Ascending aorta (tissue), 2 donors: ENCODE measurements around the gene SMPD2. TPM values are rescaled to one million over a fixed set of nuclear protein-coding genes. Genes with fewer than 3 reads are reported as not detected.

Source experiments
- DNase-seq, 2 donors: peaks; one replicate each; pipeline ENCODE4 v3.0.0-alpha.2; 2019; ENCODE audit warnings: low spot score in 2 of 2
- H3K27ac ChIP-seq, 2 donors: fragments of 200-600 bp; sonication (generic); one replicate each; pipeline ENCODE4 v1.5.1; 2016 to 2017; ENCODE audit warnings: mild to moderate bottlenecking in 1 of 2
- H3K27me3 ChIP-seq: fragments of 200-600 bp; sonication (generic); one replicate; pipeline ENCODE4 v1.5.1; 2017
- H3K36me3 ChIP-seq, 2 donors: fragments of 200-600 bp; sonication (generic); one replicate each; pipeline ENCODE4 v1.5.1; 2016
- H3K4me1 ChIP-seq, 2 donors: fragments of 200-600 bp; sonication (generic); one replicate each; pipeline ENCODE4 v1.5.1; 2016 to 2017; ENCODE audit warnings: mild to moderate bottlenecking in 1 of 2
- H3K4me3 ChIP-seq, 2 donors: fragments of 200-600 bp; sonication (generic); one replicate each; pipeline ENCODE4 v1.5.1; 2016 to 2017; ENCODE audit warnings: mild to moderate bottlenecking in 1 of 2
- H3K9me3 ChIP-seq, 2 donors: fragments of 200-600 bp; sonication (generic); one replicate each; pipeline ENCODE4 v1.5.1; 2016
- intact Hi-C: fragments of 100-400 bp; cut with DNase I; formaldehyde crosslinking; loops from one replicate; pipeline ENCODE4 v1.15.1; 2023
- total RNA-seq: library from RNA; depleted of rRNA; stranded (reverse); fragments of >200 nt; gene quantifications from one replicate; pipeline ENCODE4 v1.1.0, GENCODE V29; 2016
- TF ChIP-seq, protein P1 (sequence below), 3 experiments: fragments of 200-600 bp in 2 of 3; fragments of 450-650 bp in 1 of 3; sonication (generic) in 2 of 3; IDR thresholded peaks; one replicate each; pipeline ENCODE4 v1.5.1; 2016 to 2019; ENCODE audit warnings: antibody characterized with exemption in 3 of 3, mild to moderate bottlenecking in 1 of 3, moderate library complexity in 1 of 3

Gene SMPD2, protein sequence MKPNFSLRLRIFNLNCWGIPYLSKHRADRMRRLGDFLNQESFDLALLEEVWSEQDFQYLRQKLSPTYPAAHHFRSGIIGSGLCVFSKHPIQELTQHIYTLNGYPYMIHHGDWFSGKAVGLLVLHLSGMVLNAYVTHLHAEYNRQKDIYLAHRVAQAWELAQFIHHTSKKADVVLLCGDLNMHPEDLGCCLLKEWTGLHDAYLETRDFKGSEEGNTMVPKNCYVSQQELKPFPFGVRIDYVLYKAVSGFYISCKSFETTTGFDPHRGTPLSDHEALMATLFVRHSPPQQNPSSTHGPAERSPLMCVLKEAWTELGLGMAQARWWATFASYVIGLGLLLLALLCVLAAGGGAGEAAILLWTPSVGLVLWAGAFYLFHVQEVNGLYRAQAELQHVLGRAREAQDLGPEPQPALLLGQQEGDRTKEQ
- 14.2 TPM for total RNA-seq

DNA sequence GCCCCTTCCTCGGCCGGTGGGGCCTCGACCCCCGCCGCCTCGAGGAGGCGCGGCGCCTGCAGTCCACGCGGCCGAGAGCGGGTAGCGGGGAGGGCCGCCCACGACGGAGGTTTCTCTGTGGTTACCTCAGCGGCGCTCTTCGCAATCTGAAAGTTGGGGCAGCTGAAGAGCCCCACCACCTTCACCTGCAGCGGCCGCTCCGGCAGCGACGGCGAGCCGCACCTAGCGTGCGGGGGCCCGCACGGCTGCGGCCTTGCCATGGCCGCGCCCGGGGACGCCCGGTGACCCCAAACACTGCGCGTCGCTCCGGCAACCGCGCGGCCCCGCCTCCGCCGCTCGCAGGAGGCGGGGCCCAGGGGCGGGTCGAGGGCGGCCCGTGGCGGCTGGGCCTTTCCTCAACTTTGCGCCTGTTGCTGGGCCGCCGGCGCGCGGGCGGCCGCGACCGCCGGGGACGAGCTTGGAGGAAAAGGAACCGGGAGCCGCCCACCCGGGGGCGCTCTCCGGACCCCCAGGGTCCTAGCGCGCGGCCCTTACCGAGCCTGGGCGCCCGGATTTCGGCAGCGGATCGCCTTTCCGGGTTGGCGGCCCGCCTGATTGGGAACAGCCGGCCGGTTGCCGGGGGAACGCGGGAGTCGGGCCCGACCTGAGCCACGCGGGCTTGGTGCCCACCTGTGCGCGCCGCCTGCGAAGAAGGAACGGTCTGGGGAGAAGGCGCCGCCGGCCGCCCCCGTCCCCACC, at the start of gene SMPD2, which contains the start of gene PPIL6:
Gene SMPD2 (plus strand): TSS at position 394 of the 738 bp plus-strand sequence. CDS start 398 bp downstream, outside the sequence.
Gene PPIL6 (minus strand): TSS at position 298 of the 738 bp plus-strand sequence. CDS start 38 bp downstream, at position 260.
- Histone ChIP-seq H3K36me3 (peaks cover 13 to 16% of the 10 kb centered on the region in 2 donors), H3K27me3 (no peaks in the 10 kb centered on the region), H3K27ac (peak within 1 kb of the TSS; percentile 77 to 81), H3K4me1 (peaks cover 0 to 10% of the 10 kb centered on the region in 2 donors), H3K9me3 (no peaks in the 10 kb centered on the region), H3K4me3 (peak within 1 kb of the TSS; percentile 70 to 84)
- TF ChIP-seq, protein P1, sequence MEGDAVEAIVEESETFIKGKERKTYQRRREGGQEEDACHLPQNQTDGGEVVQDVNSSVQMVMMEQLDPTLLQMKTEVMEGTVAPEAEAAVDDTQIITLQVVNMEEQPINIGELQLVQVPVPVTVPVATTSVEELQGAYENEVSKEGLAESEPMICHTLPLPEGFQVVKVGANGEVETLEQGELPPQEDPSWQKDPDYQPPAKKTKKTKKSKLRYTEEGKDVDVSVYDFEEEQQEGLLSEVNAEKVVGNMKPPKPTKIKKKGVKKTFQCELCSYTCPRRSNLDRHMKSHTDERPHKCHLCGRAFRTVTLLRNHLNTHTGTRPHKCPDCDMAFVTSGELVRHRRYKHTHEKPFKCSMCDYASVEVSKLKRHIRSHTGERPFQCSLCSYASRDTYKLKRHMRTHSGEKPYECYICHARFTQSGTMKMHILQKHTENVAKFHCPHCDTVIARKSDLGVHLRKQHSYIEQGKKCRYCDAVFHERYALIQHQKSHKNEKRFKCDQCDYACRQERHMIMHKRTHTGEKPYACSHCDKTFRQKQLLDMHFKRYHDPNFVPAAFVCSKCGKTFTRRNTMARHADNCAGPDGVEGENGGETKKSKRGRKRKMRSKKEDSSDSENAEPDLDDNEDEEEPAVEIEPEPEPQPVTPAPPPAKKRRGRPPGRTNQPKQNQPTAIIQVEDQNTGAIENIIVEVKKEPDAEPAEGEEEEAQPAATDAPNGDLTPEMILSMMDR (IDR thresholded peaks at IDR 0.05), result peak; percentile 25 to 39 (median 32)
- intact Hi-C loops, result loop anchor here (1.0 to 5.0 kb wide), 6 partner anchors 15 to 346 kb away; partner anchors contain the start of genes AK9, CD164, CEP57L1 and FIG4
- peak in 1 of 2 donors; percentile 93 for DNase-seq

DNA sequence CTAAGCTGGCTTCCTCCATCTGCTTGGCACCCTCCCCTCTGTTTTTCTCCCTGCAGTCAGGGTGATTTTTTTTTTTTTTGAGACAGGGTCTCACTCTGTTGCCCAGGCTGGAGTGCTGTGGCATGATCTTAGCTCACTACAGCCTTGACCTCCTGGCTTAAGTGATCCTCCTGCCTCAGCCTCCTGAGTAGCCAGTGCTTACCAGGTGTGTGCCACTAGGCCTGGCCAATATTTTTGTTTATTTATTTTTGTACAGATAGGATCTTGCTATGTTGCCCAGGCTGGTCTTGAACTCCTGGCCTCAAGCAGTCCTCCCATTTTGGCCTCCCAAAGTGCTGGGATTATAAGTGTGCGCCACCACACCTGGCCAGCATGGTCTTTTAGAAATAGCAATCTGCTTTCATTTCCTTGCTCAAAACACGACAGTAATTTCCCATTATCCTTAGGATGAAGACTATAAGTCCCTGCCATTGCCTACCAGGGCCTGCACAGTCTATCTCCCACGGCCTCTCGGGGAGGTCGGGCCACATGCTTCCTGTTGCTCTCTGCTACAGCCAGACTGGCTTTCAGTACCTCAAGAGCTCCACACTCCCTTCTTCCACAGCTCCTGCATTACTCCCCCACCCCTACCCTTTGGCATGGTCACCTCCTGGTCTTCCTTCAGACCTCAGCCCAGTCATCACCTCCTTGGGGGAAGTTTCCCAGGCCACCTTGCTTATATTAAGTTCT, 47.2 kb upstream of the SMPD2 start:
- DNase-seq, result no peak
- Histone ChIP-seq H3K4me1 (no peaks in the 10 kb centered on the region), H3K4me3 (no peak overlapping the region), H3K36me3 (no peaks in the 10 kb centered on the region), H3K9me3 (no peaks in the 10 kb centered on the region), H3K27ac (no peak overlapping the region), H3K27me3 (no peaks in the 10 kb centered on the region)
- intact Hi-C loops, result no loop called here
- TF ChIP-seq, protein P1 (IDR thresholded peaks at IDR 0.05), result no peak

DNA sequence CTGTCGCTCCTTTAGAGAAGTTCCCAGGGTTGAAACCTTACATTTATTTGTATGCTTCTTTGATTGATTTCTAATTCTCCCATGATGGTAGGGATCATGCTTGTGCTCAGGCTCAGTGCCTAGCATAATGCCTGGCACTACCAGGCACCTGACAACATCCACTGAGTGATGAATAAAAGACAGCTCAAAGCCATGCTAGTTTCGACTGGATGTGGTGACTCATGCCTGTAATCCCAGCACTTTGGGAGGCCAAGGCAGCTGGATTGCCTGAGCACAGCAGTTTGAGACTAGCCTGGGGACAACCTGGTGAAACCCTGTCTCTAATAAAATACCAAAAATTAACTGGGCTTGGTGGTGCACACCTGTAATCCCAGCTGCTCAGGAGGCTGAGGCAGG, 46.6 kb upstream of the SMPD2 start:
- Histone ChIP-seq H3K4me1 (no peaks in the 10 kb centered on the region), H3K27me3 (no peaks in the 10 kb centered on the region), H3K9me3 (no peaks in the 10 kb centered on the region), H3K36me3 (no peaks in the 10 kb centered on the region), H3K4me3 (no peak overlapping the region), H3K27ac (no peak overlapping the region)
- TF ChIP-seq, protein P1 (IDR thresholded peaks at IDR 0.05), result no peak
- DNase-seq, result no peak
- intact Hi-C loops, result no loop called here

DNA sequence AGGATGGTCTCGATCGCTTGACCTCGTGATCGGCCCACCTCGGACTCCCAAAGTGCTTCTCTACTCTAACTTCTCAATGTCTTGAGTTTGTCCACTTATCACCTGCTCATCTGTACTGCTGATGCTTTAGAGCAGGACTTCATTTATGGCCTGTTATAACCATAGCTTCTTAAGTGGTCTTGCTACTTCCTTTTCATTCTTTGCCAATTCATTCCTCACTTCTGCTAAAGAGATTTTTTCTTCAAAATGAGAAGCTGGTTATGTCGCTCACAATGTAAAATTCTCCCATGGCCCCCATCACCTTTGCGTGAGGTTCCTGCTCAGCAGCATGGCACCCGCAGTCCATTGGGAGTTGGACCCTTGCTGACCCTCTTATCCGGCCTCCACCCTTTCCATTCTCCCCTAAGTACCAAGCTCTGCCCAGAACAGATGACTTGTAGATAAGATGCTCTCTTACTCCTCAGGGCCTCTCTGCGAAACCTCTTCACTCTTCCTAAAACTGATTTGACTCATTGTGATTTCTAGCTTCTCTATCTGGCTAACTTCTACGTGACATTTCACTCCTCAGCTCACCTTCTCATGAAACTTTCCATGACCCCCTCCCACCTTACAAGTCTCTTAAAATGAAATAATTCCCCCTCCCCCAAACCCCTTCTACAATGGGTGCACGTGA, 44.3 kb upstream of the SMPD2 start:
- TF ChIP-seq, protein P1 (IDR thresholded peaks at IDR 0.05), result no peak
- intact Hi-C loops, result no loop called here
- no peaks in the 10 kb centered on the region for H3K36me3 ChIP-seq
- no peaks in the 10 kb centered on the region for H3K4me1 ChIP-seq
- H3K27ac ChIP-seq, result no peak overlapping the region
- H3K27me3 ChIP-seq, result no peaks in the 10 kb centered on the region
- no peaks in the 10 kb centered on the region for H3K9me3 ChIP-seq
- no peak for DNase-seq
- H3K4me3 ChIP-seq, result no peak overlapping the region

DNA sequence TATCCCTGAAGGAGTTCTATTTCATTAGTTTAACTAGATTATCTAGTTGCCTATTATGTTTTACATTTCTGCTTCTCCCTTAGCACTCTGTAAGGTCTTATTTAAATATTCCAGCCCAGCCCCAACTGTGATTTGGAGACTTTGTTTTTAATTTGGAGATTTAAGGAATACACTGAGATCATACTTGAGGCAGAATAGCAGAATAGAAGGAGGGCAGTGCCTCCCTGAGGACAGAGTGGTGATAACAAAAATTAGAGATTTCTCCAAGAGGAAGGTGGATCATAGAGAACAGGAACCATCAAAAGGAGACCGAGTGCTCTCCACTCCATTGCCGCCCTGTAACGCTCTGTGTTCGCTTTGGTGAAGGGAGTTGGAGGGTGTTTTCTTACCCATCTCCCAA, 43.5 kb upstream of the SMPD2 start:
- Histone ChIP-seq H3K4me3 (no peak overlapping the region), H3K36me3 (no peaks in the 10 kb centered on the region), H3K9me3 (no peaks in the 10 kb centered on the region), H3K27ac (no peak overlapping the region), H3K4me1 (no peaks in the 10 kb centered on the region), H3K27me3 (no peaks in the 10 kb centered on the region)
- no peak for DNase-seq
- intact Hi-C loops, result no loop called here
- TF ChIP-seq, protein P1 (IDR thresholded peaks at IDR 0.05), result peak in 1 of 3 experiments; percentile 4
